Measurements from ENCODE around the gene CCNY.

Gene CCNY

DNA sequence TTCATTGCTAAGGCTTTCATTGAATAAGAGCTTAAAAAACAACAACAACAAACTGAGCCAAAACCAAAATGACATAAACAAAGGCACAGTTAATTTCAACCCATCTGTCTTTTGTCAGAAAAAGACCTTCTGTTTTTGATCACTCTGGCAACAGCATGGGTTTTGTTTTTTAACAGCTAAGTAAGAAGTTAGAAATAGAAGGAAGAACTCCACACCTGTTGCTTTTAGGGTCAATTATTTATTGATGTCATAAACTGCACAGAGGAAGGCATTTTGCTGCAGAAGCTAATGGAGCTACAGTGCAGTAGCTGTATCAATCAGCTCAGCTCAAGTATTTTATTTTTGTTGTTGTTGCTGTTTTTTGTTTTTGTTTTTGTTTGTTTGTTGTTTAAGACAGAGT lies 252.5 kb downstream of the CCNY start:
- Histone ChIP-seq H3K27ac (no peak overlapping the region), H3K4me3 (no peak overlapping the region)
- no peak for TF ChIP-seq CTCF (IDR thresholded peaks at IDR 0.05)
- no peak for DNase-seq (ENCODE audit: low spot score)

DNA sequence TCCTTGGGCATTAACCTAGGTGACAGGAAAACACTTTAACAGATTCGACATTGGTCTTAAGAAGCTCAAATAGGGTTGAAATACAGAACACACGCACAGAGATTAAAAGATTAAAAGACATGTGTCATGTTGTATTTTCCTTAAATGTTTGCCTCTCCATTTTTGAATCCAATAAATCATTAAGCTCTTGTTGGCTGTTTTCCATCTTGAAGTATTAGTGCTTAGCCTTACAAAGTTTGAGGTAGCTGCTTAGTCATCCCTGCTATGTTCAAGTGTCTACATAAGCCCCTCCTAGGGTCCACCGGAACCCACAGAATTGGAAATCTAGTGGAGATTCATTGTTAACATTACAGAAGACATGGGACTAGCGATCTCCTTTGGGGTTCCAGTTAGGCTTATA lies 256.1 kb downstream of the CCNY start:
- no peak for DNase-seq (ENCODE audit: low spot score)
- no peak for TF ChIP-seq CTCF (IDR thresholded peaks at IDR 0.05)
- Histone ChIP-seq H3K4me3 (no peak overlapping the region), H3K27ac (no peak overlapping the region)

DNA sequence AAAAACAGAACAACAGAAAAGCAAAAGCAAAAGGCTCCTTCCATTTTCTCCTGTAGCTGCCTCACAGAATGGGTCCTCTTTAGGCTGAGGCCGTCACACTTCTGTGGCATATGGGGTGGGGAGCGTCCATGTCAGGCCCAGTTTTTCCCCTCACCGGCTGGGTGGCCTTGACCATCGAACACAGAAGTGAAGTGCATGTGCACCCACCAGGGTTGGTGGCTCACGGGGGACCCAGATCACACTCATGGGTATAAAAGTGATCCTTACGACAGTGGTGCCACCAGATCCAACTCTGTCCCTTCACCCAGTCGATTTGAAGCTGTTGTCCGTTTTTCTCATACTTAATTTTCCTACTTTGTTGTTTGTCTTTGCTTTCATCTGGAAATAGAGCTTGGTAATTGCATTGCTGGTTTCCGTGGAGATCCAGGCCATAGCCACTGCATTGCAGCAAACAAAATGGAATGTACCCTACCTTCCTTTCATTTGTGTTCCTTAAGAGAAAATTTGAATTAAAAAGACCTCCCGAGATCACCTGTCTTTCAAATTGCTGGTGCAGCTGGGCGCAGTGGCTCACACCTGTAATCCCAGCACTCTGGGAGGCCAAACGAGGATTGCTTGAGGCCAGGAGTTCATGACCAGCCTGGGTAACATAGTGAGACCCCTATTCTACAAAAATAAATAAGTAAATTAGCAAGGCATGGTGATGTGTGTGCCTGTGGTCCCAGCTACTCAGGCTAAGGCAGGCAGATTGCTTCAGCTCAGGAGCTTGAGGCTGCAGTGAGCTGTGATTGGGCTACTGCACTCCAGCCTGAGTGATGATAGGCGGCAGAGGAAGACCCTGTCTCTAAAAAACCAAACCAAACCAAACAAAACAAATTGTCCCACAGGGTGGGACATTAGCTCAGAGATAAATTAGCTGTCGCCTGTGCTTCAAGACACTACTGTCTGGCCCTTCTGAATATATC lies 258.1 kb downstream of the CCNY start:
- Histone ChIP-seq H3K27ac (no peak overlapping the region), H3K4me3 (no peak overlapping the region)
- DNase-seq (ENCODE audit: low spot score) = no peak
- no peak for TF ChIP-seq CTCF (IDR thresholded peaks at IDR 0.05)

- TF ChIP-seq CTCF (IDR thresholded peaks at IDR 0.05) = no peak
- no peak for DNase-seq (ENCODE audit: low spot score)
- Histone ChIP-seq H3K27ac (no peak overlapping the region), H3K4me3 (no peak overlapping the region)
These were observed 258.8 kb downstream of the CCNY start for GRCh38 chr10:35595106-35595505.

- no peak for DNase-seq (ENCODE audit: low spot score)
- Histone ChIP-seq H3K27ac (no peak overlapping the region), H3K4me3 (no peak overlapping the region)
- TF ChIP-seq CTCF (IDR thresholded peaks at IDR 0.05) = peak; percentile 22
These were observed 262.1 kb downstream of the CCNY start for GRCh38 chr10:35598379-35598778.

- TF ChIP-seq CTCF (IDR thresholded peaks at IDR 0.05) = no peak
- H3K27ac ChIP-seq = no peak overlapping the region
- no peak overlapping the region for H3K4me3 ChIP-seq
- DNase-seq (ENCODE audit: low spot score) = no peak
These were observed 263.9 kb downstream of the CCNY start for GRCh38 chr10:35600193-35600592.

DNA sequence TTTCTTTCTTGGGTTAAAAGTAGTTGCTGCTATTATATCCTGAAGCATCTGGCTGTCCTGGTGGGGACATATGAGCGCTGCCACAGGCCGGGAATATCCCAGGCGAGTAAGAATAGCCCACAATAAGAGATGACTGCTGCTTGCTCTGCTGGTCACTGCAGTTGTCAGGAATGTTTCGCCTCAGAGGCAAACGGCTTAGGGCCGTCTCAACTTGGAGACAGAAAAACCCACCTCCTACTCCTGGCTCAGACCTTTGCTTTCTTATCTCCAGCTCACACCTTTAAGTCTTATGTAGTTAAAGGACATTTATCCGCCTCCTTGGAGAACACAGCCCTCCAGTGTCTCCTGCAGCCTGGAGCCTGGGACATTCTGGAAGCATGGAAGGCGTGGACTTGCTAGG lies 268.9 kb downstream of the CCNY start, which contains the start of gene GJD4:
Gene GJD4, plus strand, starts transcription at position 151 of the 400 bp plus-strand sequence. Its CDS starts 227 bp downstream, at position 378.
- Histone ChIP-seq H3K27ac (no peak within 1 kb of the TSS), H3K4me3 (no peak within 1 kb of the TSS)
- TF ChIP-seq CTCF (IDR thresholded peaks at IDR 0.05) = no peak
- no peak for DNase-seq (ENCODE audit: low spot score)
